ENCODE measurements around the gene DBT. TPM values are rescaled to one million over a fixed set of nuclear protein-coding genes. Genes with fewer than 3 reads are reported as not detected.

DBT gene
- total RNA-seq, 1 experiment from 2014 or later = 16.8 TPM

GRCh38 chr1:100178091-100178490 is 71.5 kb downstream of the DBT start, which contains the start of gene LRRC39:
LRRC39 (minus strand) TSS chr1:100178256; CDS start chr1:100168516, 9,740 bp downstream.
- ChIA-PET CTCF (no interaction called here), POLR2A (ENCODE audit: low non-redundant PET) (interaction anchor here (0.6 kb wide), 1 partner anchor 57 kb away, joined by 3 read pairs; no protein-coding TSS in a partner anchor)
- DNase-seq (ENCODE audit: low spot score) = no peak
- H3K36me3 ChIP-seq (ENCODE audit: insufficient read depth, low read length, poor library complexity, severe bottlenecking) = no peaks in the 10 kb centered on the region
- no peaks in the 10 kb centered on the region for H3K27me3 ChIP-seq (replicated peaks; ENCODE audit: insufficient read depth, low read depth, low read length, poor library complexity)
- H3K9me3 ChIP-seq (ENCODE audit: low read depth, low read length, poor library complexity, severe bottlenecking) = no peaks in the 10 kb centered on the region
- no peak for TF ChIP-seq CTCF (conservative IDR thresholded peaks at IDR 0.05; ENCODE audit: low read depth, low read length)
- TF ChIP-seq EZH2 (IDR thresholded peaks at IDR 0.05; ENCODE audit: borderline replicate concordance, low read depth, low read length, poor library complexity, severe bottlenecking) = no peak
- intact Hi-C loops (cut with micrococcal nuclease; ENCODE audit: unreplicated experiment) = no loop called here
- no TSS peak for BruUV-seq (replicated peaks)
- no peak within 1 kb of the TSS for H3K27ac ChIP-seq (ENCODE audit: low read depth, low read length, poor library complexity, severe bottlenecking)
- no peak within 1 kb of the TSS for H3K4me3 ChIP-seq (ENCODE audit: low read depth, low read length, poor library complexity, severe bottlenecking)
- no peaks in the 10 kb centered on the region for H3K4me1 ChIP-seq (ENCODE audit: insufficient read depth, low read length, poor library complexity, severe bottlenecking)

- no peak for DNase-seq (ENCODE audit: low spot score)
- TF ChIP-seq EZH2 (IDR thresholded peaks at IDR 0.05; ENCODE audit: borderline replicate concordance, low read depth, low read length, poor library complexity, severe bottlenecking) (no peak), CTCF (conservative IDR thresholded peaks at IDR 0.05; ENCODE audit: low read depth, low read length) (no peak)
- ChIA-PET CTCF (no interaction called here), POLR2A (ENCODE audit: low non-redundant PET) (interaction anchor here (0.9 kb wide), 1 partner anchor 176 kb away, joined by 20 read pairs; no protein-coding TSS in a partner anchor)
- no peak overlapping the region for H3K4me3 ChIP-seq (ENCODE audit: low read depth, low read length, poor library complexity, severe bottlenecking)
- no peak overlapping the region for H3K27ac ChIP-seq (ENCODE audit: low read depth, low read length, poor library complexity, severe bottlenecking)
- no peaks in the 10 kb centered on the region for H3K36me3 ChIP-seq (ENCODE audit: insufficient read depth, low read length, poor library complexity, severe bottlenecking)
- no peaks in the 10 kb centered on the region for H3K9me3 ChIP-seq (ENCODE audit: low read depth, low read length, poor library complexity, severe bottlenecking)
- no peaks in the 10 kb centered on the region for H3K4me1 ChIP-seq (ENCODE audit: insufficient read depth, low read length, poor library complexity, severe bottlenecking)
- intact Hi-C loops (cut with micrococcal nuclease; ENCODE audit: unreplicated experiment) = no loop called here
- BruUV-seq (replicated peaks) = no TSS peak
- H3K27me3 ChIP-seq (replicated peaks; ENCODE audit: insufficient read depth, low read depth, low read length, poor library complexity) = no peaks in the 10 kb centered on the region
These were observed 72.2 kb downstream of the DBT start for GRCh38 chr1:100177295-100178041.

GRCh38 chr1:100168051-100168450 is 81.6 kb downstream of the DBT start:
- no TSS peak for BruUV-seq (replicated peaks)
- H3K36me3 ChIP-seq (ENCODE audit: insufficient read depth, low read length, poor library complexity, severe bottlenecking) = no peaks in the 10 kb centered on the region
- intact Hi-C loops (cut with micrococcal nuclease; ENCODE audit: unreplicated experiment) = no loop called here
- no peak overlapping the region for H3K27ac ChIP-seq (ENCODE audit: low read depth, low read length, poor library complexity, severe bottlenecking)
- H3K27me3 ChIP-seq (replicated peaks; ENCODE audit: insufficient read depth, low read depth, low read length, poor library complexity) = no peaks in the 10 kb centered on the region
- H3K4me1 ChIP-seq (ENCODE audit: insufficient read depth, low read length, poor library complexity, severe bottlenecking) = no peaks in the 10 kb centered on the region
- no peak for DNase-seq (ENCODE audit: low spot score)
- ChIA-PET CTCF (no interaction called here), POLR2A (ENCODE audit: low non-redundant PET) (no interaction called here)
- TF ChIP-seq CTCF (conservative IDR thresholded peaks at IDR 0.05; ENCODE audit: low read depth, low read length) = no peak
- TF ChIP-seq EZH2 (IDR thresholded peaks at IDR 0.05; ENCODE audit: borderline replicate concordance, low read depth, low read length, poor library complexity, severe bottlenecking) = no peak
- no peak overlapping the region for H3K4me3 ChIP-seq (ENCODE audit: low read depth, low read length, poor library complexity, severe bottlenecking)
- no peaks in the 10 kb centered on the region for H3K9me3 ChIP-seq (ENCODE audit: low read depth, low read length, poor library complexity, severe bottlenecking)
